Ammon's horn (tissue), 1 donor: ENCODE measurements around the gene CCNK.

Source experiments
- DNase-seq: peaks from one replicate; pipeline ENCODE4 v3.0.0-alpha.2; 2016; ENCODE audit warnings: low spot score

Gene CCNK

DNA sequence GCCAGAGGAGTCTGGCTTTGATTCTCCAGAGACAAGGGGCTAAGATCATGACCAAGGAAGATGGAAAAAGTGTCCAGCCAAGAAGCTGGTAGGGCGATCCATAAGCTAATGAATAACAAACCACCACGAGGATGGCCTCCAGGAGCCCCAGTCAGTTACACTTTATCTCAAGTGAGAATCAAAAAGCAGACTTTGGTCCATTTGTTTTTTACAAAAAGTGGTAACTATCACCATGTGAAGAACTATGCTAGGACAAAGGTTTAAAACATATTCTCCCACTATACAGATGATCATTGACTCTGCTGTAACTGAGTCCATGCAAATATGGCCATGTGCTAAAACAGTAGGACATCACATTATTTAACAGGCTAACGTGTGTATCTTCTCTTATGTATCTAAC lies 14.5 kb upstream of the CCNK start:
- no peak for DNase-seq

DNA sequence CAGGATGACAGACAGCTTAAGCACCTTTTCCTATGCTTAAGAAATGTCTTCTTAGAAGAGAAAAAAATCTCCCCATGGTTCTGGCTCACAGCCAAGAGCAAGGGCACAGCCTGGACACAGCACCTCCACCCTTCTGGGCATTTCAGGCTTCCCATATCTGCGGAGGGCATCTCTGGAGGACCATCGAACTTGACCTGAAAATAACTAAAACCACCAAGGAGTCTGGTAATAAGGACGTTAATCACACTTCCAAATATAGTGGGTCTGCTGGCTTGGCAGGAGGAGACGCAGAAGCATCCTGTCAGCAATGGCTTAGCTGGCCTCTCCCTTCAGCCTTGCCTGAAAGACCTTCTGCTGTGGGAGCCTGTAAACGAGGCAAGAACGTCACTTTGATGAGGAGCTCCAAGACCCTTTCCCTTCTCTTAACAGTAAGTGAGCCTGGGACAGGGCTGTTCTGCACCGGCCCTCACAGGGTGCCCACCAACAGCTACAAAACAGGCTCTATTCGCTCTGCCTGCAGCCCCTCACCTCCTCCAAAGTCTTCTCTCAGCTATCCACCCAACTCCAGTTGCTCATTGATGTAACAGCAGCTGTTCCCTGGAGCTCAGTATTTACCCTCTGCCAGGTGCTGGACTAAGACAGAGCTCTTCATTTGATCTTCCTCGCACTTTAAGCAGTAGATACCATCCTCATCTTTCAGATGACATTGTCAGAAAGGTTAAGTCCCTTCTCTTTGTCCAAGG lies 13.7 kb upstream of the CCNK start:
- DNase-seq: no peak

GRCh38 chr14:99468081-99468480 lies 13.1 kb upstream of the CCNK start:
- no peak for DNase-seq

DNA sequence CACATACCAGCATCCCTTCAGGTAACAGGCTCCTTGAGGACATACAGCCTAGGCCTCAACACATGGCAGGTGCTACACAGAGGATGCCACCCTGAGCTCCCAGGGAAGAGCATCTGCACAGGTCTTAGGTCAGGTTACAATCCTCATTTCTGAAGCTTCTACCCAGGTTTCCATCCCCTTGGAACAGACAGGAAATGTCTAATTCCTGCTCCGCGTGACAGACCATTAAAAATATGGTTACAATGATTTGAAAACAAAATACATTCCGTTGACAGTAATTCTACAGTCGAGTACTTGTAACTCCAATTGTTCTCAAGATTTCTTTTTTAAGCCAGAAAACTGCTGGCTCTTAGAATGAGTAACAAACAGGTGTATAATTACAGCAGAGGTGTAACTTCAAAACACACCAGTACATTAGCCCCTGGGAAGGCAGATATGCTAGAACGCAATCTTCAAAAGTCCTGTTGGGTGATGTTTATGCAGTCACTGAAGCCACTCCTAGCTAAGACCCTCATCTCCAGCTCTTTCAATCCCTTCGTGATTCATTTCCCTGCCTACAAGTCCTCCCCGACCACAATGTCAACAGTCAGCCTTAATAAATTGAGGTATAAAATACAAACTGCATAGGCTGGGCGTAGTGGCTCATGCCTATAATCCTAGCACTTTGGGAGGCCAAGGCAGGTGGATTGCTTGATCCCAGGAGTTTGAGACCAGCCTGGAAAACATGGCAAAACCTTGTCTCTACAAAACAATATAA lies 12.2 kb upstream of the CCNK start:
- DNase-seq: no peak

- no peak for DNase-seq
Measured at GRCh38 chr14:99471731-99472130, 9.5 kb upstream of the CCNK start.

DNA sequence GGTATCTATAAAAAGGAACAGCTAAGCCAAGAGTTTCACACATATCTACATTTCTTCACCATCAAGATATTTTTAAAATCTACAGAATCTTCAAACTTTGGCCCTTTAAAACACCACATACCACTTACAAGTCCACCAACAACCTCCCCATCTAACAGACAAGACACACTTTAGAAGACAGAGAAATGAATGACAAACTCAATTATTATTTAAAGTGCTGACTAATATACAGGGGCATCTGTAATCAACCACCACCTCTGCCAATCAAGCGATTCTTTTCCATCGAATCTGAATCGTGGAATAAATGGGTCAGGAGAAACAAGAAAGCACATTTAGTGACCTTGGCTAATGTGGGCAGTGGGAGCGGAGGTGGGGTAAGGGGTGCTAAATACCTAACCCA lies 8.3 kb upstream of the CCNK start:
- no peak for DNase-seq

GRCh38 chr14:99473458-99473857 lies 7.8 kb upstream of the CCNK start:
- DNase-seq: no peak

DNA sequence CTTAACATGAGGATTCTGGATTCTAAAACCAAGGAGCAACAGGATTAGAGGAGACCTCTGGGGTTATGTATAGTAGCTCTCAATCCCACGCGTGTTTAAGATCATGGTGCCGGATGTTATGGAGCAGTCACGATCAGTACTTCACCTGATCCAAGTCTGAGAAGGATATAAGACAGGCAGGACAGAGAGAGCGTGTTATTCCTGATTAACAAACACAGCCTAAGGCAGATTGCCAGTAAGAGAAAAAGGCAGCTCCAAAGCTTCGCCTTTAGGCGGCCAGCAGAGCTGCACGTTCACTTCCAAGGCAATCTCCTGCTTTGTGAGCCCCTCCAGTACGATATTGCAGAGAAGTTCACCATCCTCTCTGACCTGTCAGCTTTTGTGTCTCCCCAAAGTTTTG lies 6.0 kb upstream of the CCNK start:
- DNase-seq: no peak

GRCh38 chr14:99475660-99476059 lies 5.5 kb upstream of the CCNK start:
- DNase-seq: no peak

DNA sequence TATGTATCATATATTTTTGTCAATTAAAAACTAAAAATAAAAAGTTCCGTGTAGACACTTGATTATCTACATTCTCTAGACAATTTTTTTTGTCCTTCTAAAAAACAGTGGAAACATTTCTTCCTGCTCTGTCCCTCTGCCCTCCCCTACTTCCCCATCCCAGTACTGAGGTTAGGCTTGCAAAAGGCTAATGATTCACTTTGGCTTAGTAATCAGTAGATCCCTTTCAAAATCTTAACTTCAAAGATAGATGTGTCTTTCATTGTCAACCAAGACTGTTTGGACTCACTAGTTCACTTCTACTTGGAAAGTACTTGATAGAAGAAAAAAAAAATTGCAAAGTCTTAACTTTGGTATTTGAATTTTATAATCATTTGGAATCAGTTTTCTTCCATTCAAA lies 4.3 kb upstream of the CCNK start:
- DNase-seq: no peak

DNA sequence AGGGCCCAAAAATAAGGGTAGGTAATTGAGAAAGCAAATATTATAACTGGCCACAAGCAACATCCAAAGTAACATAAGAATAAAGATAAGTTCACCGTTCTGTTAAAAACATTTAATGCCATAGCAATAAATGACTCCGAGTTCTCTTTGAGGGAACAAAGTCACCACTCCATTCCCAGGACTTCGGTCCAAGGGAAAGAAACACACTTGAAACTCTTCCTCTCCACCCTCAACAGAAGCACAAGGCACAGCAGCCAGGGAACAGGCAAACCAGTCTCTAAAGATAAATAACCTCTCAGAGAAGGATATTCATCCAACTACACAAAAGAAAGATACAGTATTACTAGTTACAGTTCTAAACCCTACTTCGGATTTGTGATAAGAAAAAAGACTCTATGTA lies 3.1 kb upstream of the CCNK start:
- DNase-seq: no peak

DNA sequence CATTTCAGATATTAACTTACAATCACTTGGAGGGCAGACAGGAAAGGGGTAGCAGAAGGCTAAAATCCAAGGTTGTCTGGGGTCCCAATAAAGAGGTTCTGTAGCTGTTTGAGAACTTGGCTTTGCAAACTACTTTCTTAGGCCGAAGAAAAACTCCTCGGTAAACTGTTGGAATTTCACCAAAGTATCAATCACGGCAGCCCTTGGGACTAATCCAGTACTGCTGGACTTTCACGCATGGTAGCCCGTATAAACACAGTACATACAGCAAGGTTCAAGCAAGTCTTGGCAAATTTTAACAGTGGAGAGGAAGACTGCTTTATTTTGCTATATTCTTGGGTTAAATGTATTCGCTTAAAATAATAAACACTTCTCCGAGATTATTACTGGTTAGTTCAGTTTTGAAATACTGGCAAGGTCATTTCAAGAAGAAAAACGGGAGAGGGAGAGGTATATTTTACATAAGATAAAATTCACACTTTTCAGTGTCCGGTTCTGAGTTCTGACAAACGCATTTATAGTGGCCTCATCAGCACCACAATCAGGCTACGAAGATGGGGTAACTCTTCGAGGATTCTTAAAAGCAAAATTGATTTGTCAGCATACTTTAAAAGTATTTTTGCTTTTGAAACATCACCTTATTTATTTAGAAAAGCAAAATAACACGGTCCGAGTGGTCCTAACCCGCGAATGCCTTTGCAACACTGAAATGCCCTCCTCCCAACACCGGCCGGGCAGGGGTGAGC lies 1.9 kb upstream of the CCNK start:
- no peak for DNase-seq

GRCh38 chr14:99479906-99480869 lies 1.0 kb upstream of the CCNK start, which contains the start of gene SETD3:
Gene SETD3, minus strand, starts transcription at chr14:99480859. Its CDS starts 15,054 bp downstream, at chr14:99465805.
- DNase-seq: peak; percentile 58

- no peak for DNase-seq
Measured at GRCh38 chr14:99481745-99482099, 513 bp downstream of the CCNK start.

DNA sequence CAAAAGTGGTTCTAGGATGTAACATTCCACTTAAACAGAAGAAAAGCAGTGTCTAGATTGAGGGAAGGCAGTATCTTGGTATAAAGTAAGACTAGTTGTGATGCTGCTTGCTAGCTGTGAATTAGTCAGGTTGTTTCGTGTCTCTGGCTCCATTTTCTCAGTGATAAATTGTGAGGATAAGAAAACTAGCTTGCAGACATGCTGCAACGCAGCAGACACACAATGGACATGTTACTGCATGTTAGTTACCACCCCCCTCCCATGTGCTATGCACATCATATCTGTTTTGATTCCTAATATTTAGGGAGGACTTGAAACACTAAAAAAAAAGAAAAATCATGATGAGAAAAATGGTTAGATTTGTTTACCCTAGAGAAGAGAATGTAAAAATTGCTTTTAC lies 2.9 kb downstream of the CCNK start:
- DNase-seq: no peak

DNA sequence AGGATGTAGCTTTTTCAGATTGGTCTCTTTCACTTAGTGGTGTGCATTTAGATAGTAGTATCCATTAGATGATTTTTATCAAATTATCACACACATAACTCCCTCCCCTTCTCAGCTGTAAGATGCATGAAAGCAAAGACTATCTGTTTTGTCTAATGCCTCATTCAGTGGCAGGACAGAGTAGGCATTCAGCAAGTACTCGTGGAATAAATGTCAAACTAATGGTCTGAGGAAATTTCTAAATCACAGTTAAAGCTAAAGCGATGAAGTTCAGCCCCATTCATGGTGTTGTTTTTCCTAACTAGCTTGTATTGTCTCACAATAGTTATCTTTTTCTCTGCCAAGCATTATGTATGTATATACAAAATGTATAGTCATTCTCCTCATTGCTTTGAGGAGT lies 16.1 kb downstream of the CCNK start:
- no peak for DNase-seq

GRCh38 chr14:99497894-99498293 lies 16.7 kb downstream of the CCNK start:
- no peak for DNase-seq

DNA sequence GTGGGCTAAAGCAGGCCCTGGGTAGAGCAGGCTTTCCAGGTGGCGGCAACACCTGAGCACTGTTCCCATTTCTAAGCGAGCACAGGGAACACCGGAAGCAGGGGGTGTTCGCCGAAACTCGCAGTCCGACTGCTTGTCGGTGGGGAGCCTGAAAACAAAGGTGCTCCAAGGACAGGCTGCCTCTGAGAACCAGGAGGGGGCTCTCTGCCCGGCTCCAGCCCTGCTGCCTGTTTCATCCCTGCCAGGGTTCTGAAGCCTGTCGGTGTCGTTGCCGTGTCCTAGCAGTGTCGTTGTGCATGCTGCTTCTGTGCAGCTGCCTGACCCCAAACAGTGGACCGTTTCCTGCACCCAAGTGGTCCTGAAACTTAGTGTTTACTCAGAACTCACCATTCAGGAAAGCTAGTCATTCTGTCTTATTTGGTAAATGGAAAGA lies 21.8 kb downstream of the CCNK start:
- no peak for DNase-seq

GRCh38 chr14:99503848-99504453 lies 22.7 kb downstream of the CCNK start:
- no peak for DNase-seq

GRCh38 chr14:99505089-99505488 lies 23.9 kb downstream of the CCNK start:
- no peak for DNase-seq

GRCh38 chr14:99506276-99506675 lies 25.1 kb downstream of the CCNK start:
- no peak for DNase-seq
